Fibroblast of lung (primary cell): ENCODE measurements around the gene PBLD.

Experiments used
- CTCF ChIP-seq, 2 donors: IDR thresholded peaks in 1 of 2; conservative IDR thresholded peaks in 1 of 2; 1 replicate in 1 of 2; 2 replicates in 1 of 2; pipeline ENCODE4 v1.5.1; 2011 to 2012; ENCODE audit warnings: low read length in 2 of 2, control low read depth in 1 of 2, inconsistent platforms in 1 of 2, low read depth in 1 of 2, mild to moderate bottlenecking in 1 of 2
- EZH2 ChIP-seq: IDR thresholded peaks from 2 replicates; pipeline ENCODE4 v1.5.1; 2012; ENCODE audit warnings: low read length, control low read depth, mild to moderate bottlenecking; ENCODE audit errors: missing control alignments

GRCh38 chr10:68366600-68366999 is 33.9 kb upstream of the PBLD start:
- no peak for TF ChIP-seq CTCF (conservative IDR thresholded peaks at IDR 0.05 in 1 of 2, IDR thresholded peaks at IDR 0.05 in 1 of 2; ENCODE audit: low read depth in 1 of 2, low read length in 2 of 2)
- TF ChIP-seq EZH2 = no peak
